ENCODE measurements around the gene NELL1. TPM values are rescaled to one million over a fixed set of nuclear protein-coding genes. Genes with fewer than 3 reads are reported as not detected.

NELL1 gene
- total RNA-seq, 1 experiment from 2014 or later = not detected

GRCh38 chr11:21622995-21623394, 953.6 kb downstream of the NELL1 start:
- CTCF ChIA-PET = no interaction called here
- H3K9ac ChIP-seq (ENCODE audit: low read length) = no peak overlapping the region
- no peaks in the 10 kb centered on the region for H3K27me3 ChIP-seq (ENCODE audit: low read length)
- intact Hi-C loops (cut with micrococcal nuclease) = no loop called here
- no peaks in the 10 kb centered on the region for H3K9me2 ChIP-seq (replicated peaks; ENCODE audit: low read length)
- H3K4me1 ChIP-seq (ENCODE audit: insufficient read depth, low read length) = no peaks in the 10 kb centered on the region
- H3K4me3 ChIP-seq (ENCODE audit: low read length) = no peak overlapping the region
- DNase-seq (no peak), ATAC-seq (no peak)
- no peaks in the 10 kb centered on the region for H3K36me3 ChIP-seq (ENCODE audit: low read depth, low read length)
- peaks cover 4% of the 10 kb centered on the region; the same call in 1 of the 2 replicates for H3K9me3 ChIP-seq (ENCODE audit: low read length)
- TF ChIP-seq CTCF (conservative IDR thresholded peaks at IDR 0.05; ENCODE audit: low read depth, low read length) = no peak
- TF ChIP-seq EZH2phosphoT487 (IDR thresholded peaks at IDR 0.05; ENCODE audit: borderline replicate concordance, low read length) = no peak
- no peak for TF ChIP-seq EZH2 (IDR thresholded peaks at IDR 0.05; ENCODE audit: low read length, unreplicated experiment)
- H3K79me2 ChIP-seq (ENCODE audit: low read length) = no peaks in the 10 kb centered on the region
- H3K27ac ChIP-seq (ENCODE audit: low read length) = no peak overlapping the region
- POLR2A ChIA-PET (ENCODE audit: unreplicated experiment) = no interaction called here
- H3F3A ChIP-seq (ENCODE audit: low read length, unreplicated experiment) = no peaks in the 10 kb centered on the region
- no peaks in the 10 kb centered on the region for H4K20me1 ChIP-seq (ENCODE audit: low read length)
- H3K4me2 ChIP-seq (ENCODE audit: low read length) = no peak overlapping the region
- H2AFZ ChIP-seq (ENCODE audit: low read length) = no peak overlapping the region
- no TSS peak for BruUV-seq (replicated peaks)

Other genes starting within 250 kb of the NELL1 start
- not detected in 2 replicates for gene SLC6A5, start 70.0 kb upstream of the NELL1 start, total RNA-seq (2014; rRNA removed)